B cell (primary cell): Measurements from ENCODE around the gene LRRC70. TPM values are rescaled to one million over a fixed set of nuclear protein-coding genes. Genes with fewer than 3 reads are reported as not detected.

Source experiments
- ATAC-seq: fragments of 200-7000 bp; cut with Tn5 transposase; one replicate; pipeline ENCODE4 v1.10.0; 2021; ENCODE audit warnings: low read depth, mild to moderate bottlenecking, moderate number of reproducible peaks, moderate library complexity
- CTCF ChIA-PET: fragments of 350-600 bp; sonication (Branson Sonifier 250); formaldehyde crosslinking; loops from one replicate; lab custom pipeline; 2021; ENCODE audit warnings: antibody characterized with exemption, inconsistent platforms; lab: Charles Lee
- POLR2A ChIA-PET: fragments of 350-600 bp; sonication (Branson Sonifier 250); formaldehyde crosslinking; loops from one replicate; lab custom pipeline; 2021; ENCODE audit warnings: antibody characterized with exemption; lab: Charles Lee
- DNase-seq: peaks from one replicate; pipeline ENCODE4 v3.0.0; 2013
- H2AFZ ChIP-seq: 2 replicates; pipeline ENCODE4 v1.6.1; 2012; ENCODE audit warnings: mild to moderate bottlenecking, low read depth, low read length; ENCODE audit not compliant: insufficient read depth, poor library complexity, severe bottlenecking
- H3K27ac ChIP-seq, 2 donors: 1 replicate in 1 of 2; 2 replicates in 1 of 2; pipeline ENCODE4 v1.5.1; 2012 to 2013; ENCODE audit warnings: low read length in 2 of 2, mild to moderate bottlenecking in 2 of 2, moderate library complexity in 1 of 2
- H3K27me3 ChIP-seq, 4 experiments: fragments of 200-600 bp in 1 of 4; sonication (generic) in 1 of 4; replicated peaks in 1 of 4; 1 replicate in 2 of 4; 2 replicates in 2 of 4; pipeline versions ENCODE4 v1.6.1 to v1.7.0; 2013 to 2016; ENCODE audit warnings: low read length in 3 of 4, mild to moderate bottlenecking in 2 of 4, mixed read lengths in 1 of 4, moderate library complexity in 1 of 4; ENCODE audit not compliant: insufficient read depth in 4 of 4, control insufficient read depth in 3 of 4; ENCODE audit errors: control extremely low read depth in 1 of 4
- H3K36me3 ChIP-seq, 2 experiments: replicated peaks in 1 of 2; 1 replicate in 1 of 2; 2 replicates in 1 of 2; pipeline versions ENCODE4 v1.6.1 to v1.7.1; 2013; ENCODE audit warnings: low read length in 1 of 2; ENCODE audit not compliant: insufficient read depth in 2 of 2, control insufficient read depth in 1 of 2; ENCODE audit errors: control extremely low read depth in 1 of 2, extremely low read depth in 1 of 2
- H3K4me1 ChIP-seq, 2 donors: fragments of 200-600 bp in 1 of 2; sonication (generic) in 1 of 2; 1 replicate in 1 of 2; 2 replicates in 1 of 2; pipeline versions ENCODE4 v1.5.1 to v1.6.1; 2013 to 2017; ENCODE audit warnings: low read length in 2 of 2; ENCODE audit not compliant: control insufficient read depth in 2 of 2, insufficient read depth in 2 of 2
- H3K4me2 ChIP-seq: replicated peaks from 2 replicates; pipeline ENCODE3; 2012; ENCODE audit warnings: mild to moderate bottlenecking, low read depth, low read length; ENCODE audit not compliant: poor library complexity, severe bottlenecking
- H3K4me3 ChIP-seq, 5 experiments: fragments of 200-600 bp in 1 of 5; sonication (generic) in 1 of 5; 1 replicate in 3 of 5; 2 replicates in 2 of 5; pipeline versions ENCODE4 v1.5.1 to v1.7.0; 2011 to 2016; ENCODE audit warnings: low read length in 4 of 5, mild to moderate bottlenecking in 4 of 5, low read depth in 2 of 5, control low read depth in 1 of 5, moderate library complexity in 1 of 5; ENCODE audit not compliant: insufficient read depth in 1 of 5; ENCODE audit errors: control extremely low read depth in 1 of 5, extremely low read depth in 1 of 5
- H3K79me2 ChIP-seq: fragments of 200-600 bp; sonication (generic); one replicate; pipeline ENCODE4 v1.6.0; 2016; ENCODE audit warnings: low read length; ENCODE audit not compliant: control insufficient read depth, insufficient read depth
- H3K9ac ChIP-seq: fragments of 200-600 bp; sonication (generic); 2 replicates; pipeline ENCODE4 v1.6.1; 2017; ENCODE audit warnings: mild to moderate bottlenecking, low read length, moderate library complexity
- H3K9me3 ChIP-seq, 3 donors: one replicate each; pipeline versions ENCODE4 v1.6.1 to v1.7.1; 2013; ENCODE audit warnings: low read length in 2 of 3; ENCODE audit not compliant: control insufficient read depth in 2 of 3, insufficient read depth in 1 of 3; ENCODE audit errors: control extremely low read depth in 1 of 3
- H4K20me1 ChIP-seq: 2 replicates; pipeline ENCODE4 v1.6.0; 2012; ENCODE audit warnings: mild to moderate bottlenecking, low read length; ENCODE audit not compliant: insufficient read depth, control insufficient read depth, poor library complexity, severe bottlenecking
- H3K27ac Mint-ChIP-seq: one replicate; pipeline ENCODE4 v1.8.0; 2021; ENCODE audit warnings: mixed read lengths
- H3K27me3 Mint-ChIP-seq: one replicate; pipeline ENCODE4 v1.8.0; 2021; ENCODE audit warnings: mixed read lengths
- H3K4me1 Mint-ChIP-seq: one replicate; pipeline ENCODE4 v1.8.0; 2021; ENCODE audit warnings: mixed read lengths
- H3K4me3 Mint-ChIP-seq: one replicate; pipeline ENCODE4 v1.8.0; 2021; ENCODE audit warnings: mixed read lengths
- H3K9me3 Mint-ChIP-seq: one replicate; pipeline ENCODE4 v1.8.0; 2022; ENCODE audit warnings: mixed read lengths; ENCODE audit not compliant: insufficient read depth
- EZH2 ChIP-seq: IDR thresholded peaks from 2 replicates; pipeline ENCODE4 v1.6.1; 2012; ENCODE audit warnings: borderline replicate concordance, low read depth, mild to moderate bottlenecking, moderate library complexity, low read length; ENCODE audit not compliant: insufficient read depth, poor library complexity, severe bottlenecking
- WGBS: methylation state at CpG from one replicate; pipeline ENCODE4 v1.1.5; 2013; ENCODE audit warnings: missing lambda C conversion rate; ENCODE audit not compliant: insufficient coverage; 5-methylcytosine and 5-hydroxymethylcytosine counted together
- intact Hi-C: fragments of 100-400 bp; cut with micrococcal nuclease; formaldehyde crosslinking; loops from one replicate; pipeline ENCODE4 v1.10.0; 2022
- polyA plus RNA-seq: library from polyadenylated mRNA; depleted of rRNA; stranded (reverse); fragments of >200 nt; gene quantifications from 2 replicates; pipeline ENCODE4 v1.2.3, GENCODE V29; 2012
- total RNA-seq, 2 donors: library from RNA; stranded (reverse); fragments of 120-200 nt in 1 of 2; gene quantifications; 1 replicate in 1 of 2; 2 replicates in 1 of 2; pipeline versions ENCODE4 v1.2.3 to v1.2.4, GENCODE V29; 2013 to 2022
- TF ChIP-seq, protein P1 (sequence below): fragments of 200-600 bp; IDR thresholded peaks from one replicate; pipeline ENCODE4 v1.8.0; 2022; ENCODE audit warnings: antibody characterized with exemption, mild to moderate bottlenecking

Gene LRRC70
- total and polyA plus RNA-seq, 2 donors (not counting 1 experiment from before 2014, with no cell fraction given), result 2.3 to 3.3 TPM

DNA sequence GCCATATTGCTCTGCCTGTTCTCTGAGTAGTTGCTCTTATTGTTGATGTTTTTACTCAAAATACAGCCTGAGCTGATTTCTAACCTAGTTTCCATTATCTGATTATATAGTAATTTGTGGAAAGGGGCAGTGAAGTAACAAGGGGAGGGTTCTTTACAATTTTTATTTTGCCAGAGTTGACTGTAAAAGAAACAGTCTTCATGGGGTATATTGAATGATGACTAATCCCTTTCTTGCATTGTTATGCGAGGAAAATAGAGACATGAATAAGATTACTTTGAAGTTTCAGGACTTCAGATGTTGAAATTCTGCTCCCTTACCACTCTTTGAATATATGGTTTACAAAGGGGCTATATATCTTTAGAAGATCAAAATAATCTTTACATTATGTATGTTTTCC is 9.1 kb upstream of the LRRC70 start:
- Histone ChIP-seq H3K9me3 (peaks cover 0 to 29% (median 14%) of the 10 kb centered on the region in 3 donors), H2AFZ (no peak overlapping the region), H3K9ac (no peak overlapping the region), H3K79me2 (peaks cover 4% of the 10 kb centered on the region), H3K27me3 (no peaks in the 10 kb centered on the region), H3K4me3 (no peak overlapping the region), H3K4me1 (no peaks in the 10 kb centered on the region), H4K20me1 (no peaks in the 10 kb centered on the region), H3K27ac (no peak overlapping the region), H3K36me3 (peaks cover 2 to 14% of the 10 kb centered on the region in 2 experiments), H3K4me2 (no peak overlapping the region)
- ChIA-PET POLR2A (no interaction called here), CTCF (no interaction called here)
- Mint-ChIP-seq H3K27ac (no peak overlapping the region), H3K4me1 (peaks cover 4% of the 10 kb centered on the region), H3K9me3 (peaks cover 3% of the 10 kb centered on the region), H3K4me3 (no peak overlapping the region), H3K27me3 (no peaks in the 10 kb centered on the region)
- TF ChIP-seq EZH2, result no peak
- TF ChIP-seq, protein P1, sequence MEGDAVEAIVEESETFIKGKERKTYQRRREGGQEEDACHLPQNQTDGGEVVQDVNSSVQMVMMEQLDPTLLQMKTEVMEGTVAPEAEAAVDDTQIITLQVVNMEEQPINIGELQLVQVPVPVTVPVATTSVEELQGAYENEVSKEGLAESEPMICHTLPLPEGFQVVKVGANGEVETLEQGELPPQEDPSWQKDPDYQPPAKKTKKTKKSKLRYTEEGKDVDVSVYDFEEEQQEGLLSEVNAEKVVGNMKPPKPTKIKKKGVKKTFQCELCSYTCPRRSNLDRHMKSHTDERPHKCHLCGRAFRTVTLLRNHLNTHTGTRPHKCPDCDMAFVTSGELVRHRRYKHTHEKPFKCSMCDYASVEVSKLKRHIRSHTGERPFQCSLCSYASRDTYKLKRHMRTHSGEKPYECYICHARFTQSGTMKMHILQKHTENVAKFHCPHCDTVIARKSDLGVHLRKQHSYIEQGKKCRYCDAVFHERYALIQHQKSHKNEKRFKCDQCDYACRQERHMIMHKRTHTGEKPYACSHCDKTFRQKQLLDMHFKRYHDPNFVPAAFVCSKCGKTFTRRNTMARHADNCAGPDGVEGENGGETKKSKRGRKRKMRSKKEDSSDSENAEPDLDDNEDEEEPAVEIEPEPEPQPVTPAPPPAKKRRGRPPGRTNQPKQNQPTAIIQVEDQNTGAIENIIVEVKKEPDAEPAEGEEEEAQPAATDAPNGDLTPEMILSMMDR, result no peak
- DNase-seq, result no peak
- no peak for ATAC-seq
- intact Hi-C loops, result no loop called here
- no CpG with 5 or more reads among the region's 1 CpG for WGBS

GRCh38 chr5:62572918-62573514 is 5.6 kb upstream of the LRRC70 start:
- 20% methylated on average over 1 of the region's 9 CpGs for WGBS
- ATAC-seq, result no peak

More at GRCh38 chr5:62572918-62573514, 5.6 kb upstream of the LRRC70 start:
- Histone ChIP-seq H3K9me3 (peaks cover 0 to 4% (median 2%) of the 10 kb centered on the region in 3 donors), H3K79me2 (peaks cover under 1% of the 10 kb centered on the region), H3K27me3 (no peaks in the 10 kb centered on the region), H3K27ac (peak overlapping the region in 1 of 2 donors; percentile 23), H3K36me3 (peaks cover 2 to 10% of the 10 kb centered on the region in 2 experiments), H4K20me1 (no peaks in the 10 kb centered on the region), H2AFZ (no peak overlapping the region), H3K4me3 (no peak overlapping the region), H3K9ac (no peak overlapping the region), H3K4me1 (peaks cover 0 to 1% of the 10 kb centered on the region in 2 donors), H3K4me2 (peak overlapping the region; percentile 37)
- TF ChIP-seq EZH2, result no peak
- TF ChIP-seq, protein P1, result no peak
- ChIA-PET POLR2A (no interaction called here), CTCF (no interaction called here)
- Mint-ChIP-seq H3K9me3 (peaks cover 3% of the 10 kb centered on the region), H3K27me3 (no peaks in the 10 kb centered on the region), H3K27ac (no peak overlapping the region), H3K4me1 (peaks cover 6% of the 10 kb centered on the region), H3K4me3 (peak overlapping the region; percentile 29)
- intact Hi-C loops, result no loop called here
- DNase-seq, result no peak
